OCI-LY1 (cell line): ENCODE measurements around the gene PDK1.

ENCODE experiments used
- EZH2 ChIP-seq: fragments of 200-600 bp; sonication (generic), shearing (Covaris generic); IDR thresholded peaks from 2 replicates; pipeline ENCODE4 v1.8.0; 2017; ENCODE audit warnings: borderline replicate concordance, mixed run types, mild to moderate bottlenecking, antibody characterized with exemption, low read length, moderate library complexity, mixed read lengths
- TF ChIP-seq, protein P1 (sequence below): fragments of 200-600 bp; sonication (generic), shearing (Covaris generic); IDR thresholded peaks from 2 replicates; pipeline ENCODE4 v1.5.1; 2017; ENCODE audit warnings: mild to moderate bottlenecking, antibody characterized with exemption, low read length, moderate library complexity, mixed read lengths

DNA sequence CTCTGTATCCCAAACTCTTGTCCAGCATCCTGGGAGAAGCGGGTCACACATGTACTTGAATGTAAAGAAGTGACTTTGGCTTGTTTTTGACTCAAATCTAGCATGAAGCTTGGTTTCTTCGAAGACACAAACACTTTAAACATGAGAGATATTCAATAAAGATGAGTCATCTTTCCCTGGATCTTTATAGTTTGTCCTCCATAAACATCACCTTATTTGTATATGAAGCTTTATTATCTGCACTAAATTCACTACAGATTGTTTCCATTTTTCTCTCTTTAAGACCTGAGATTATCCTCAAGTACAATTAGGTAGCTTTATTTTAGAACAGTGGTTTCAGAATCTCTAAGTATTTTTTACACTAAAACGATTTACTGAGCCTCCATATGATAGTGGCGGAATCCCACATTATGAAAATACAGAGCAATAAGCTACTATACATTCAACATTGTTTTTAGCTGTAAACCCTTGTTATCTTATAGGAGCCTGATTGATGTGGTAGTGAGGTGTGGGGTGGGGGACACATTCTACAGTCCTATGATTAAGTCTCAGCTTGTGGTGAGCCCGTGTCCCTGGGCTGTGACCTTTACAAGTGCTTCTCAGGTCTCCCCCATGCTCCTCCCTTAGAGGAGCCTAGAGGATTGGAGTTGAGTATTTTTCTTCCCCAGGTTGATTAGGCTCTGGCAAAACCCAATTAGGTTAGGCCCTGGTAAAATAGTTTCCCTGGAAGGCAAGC, 100.1 kb downstream of the PDK1 start:
- TF ChIP-seq EZH2: no peak
- TF ChIP-seq, protein P1, sequence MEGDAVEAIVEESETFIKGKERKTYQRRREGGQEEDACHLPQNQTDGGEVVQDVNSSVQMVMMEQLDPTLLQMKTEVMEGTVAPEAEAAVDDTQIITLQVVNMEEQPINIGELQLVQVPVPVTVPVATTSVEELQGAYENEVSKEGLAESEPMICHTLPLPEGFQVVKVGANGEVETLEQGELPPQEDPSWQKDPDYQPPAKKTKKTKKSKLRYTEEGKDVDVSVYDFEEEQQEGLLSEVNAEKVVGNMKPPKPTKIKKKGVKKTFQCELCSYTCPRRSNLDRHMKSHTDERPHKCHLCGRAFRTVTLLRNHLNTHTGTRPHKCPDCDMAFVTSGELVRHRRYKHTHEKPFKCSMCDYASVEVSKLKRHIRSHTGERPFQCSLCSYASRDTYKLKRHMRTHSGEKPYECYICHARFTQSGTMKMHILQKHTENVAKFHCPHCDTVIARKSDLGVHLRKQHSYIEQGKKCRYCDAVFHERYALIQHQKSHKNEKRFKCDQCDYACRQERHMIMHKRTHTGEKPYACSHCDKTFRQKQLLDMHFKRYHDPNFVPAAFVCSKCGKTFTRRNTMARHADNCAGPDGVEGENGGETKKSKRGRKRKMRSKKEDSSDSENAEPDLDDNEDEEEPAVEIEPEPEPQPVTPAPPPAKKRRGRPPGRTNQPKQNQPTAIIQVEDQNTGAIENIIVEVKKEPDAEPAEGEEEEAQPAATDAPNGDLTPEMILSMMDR: no peak
